PC-9 (cell line): ENCODE results near the gene FGF13. TPM values are rescaled to one million over a fixed set of nuclear protein-coding genes. Genes with fewer than 3 reads are reported as not detected.

Source experiments
- BruUV-seq: library from RNA; stranded (reverse); fragments of 400-500 nt; replicated peaks from 2 replicates; lab custom pipeline; 2021; lab: Mats Ljungman, UMichigan
- CTCF ChIA-PET: fragments of 300-600 bp; sonication (Branson Sonifier 250); formaldehyde crosslinking; loops from one replicate; lab custom pipeline; 2022; ENCODE audit warnings: antibody characterized with exemption; lab: Charles Lee
- POLR2A ChIA-PET: fragments of 300-600 bp; sonication (Branson Sonifier 250); formaldehyde crosslinking; loops from one replicate; lab custom pipeline; 2022; ENCODE audit warnings: antibody characterized with exemption; ENCODE audit not compliant: unreplicated experiment; lab: Charles Lee
- DNase-seq, 2 experiments: peaks; one replicate each; pipeline versions ENCODE4 v3.0.0 to v3.0.0-alpha.2; 2015 to 2022; ENCODE audit warnings: mixed read lengths in 1 of 2
- H2AFZ ChIP-seq: fragments of 200-600 bp; sonication (generic); 2 replicates; pipeline ENCODE4 v1.8.1; 2017; ENCODE audit warnings: antibody characterized with exemption
- H3F3A ChIP-seq: fragments of 200-600 bp; sonication (generic); 2 replicates; pipeline ENCODE4 v1.8.1; 2017; ENCODE audit warnings: antibody characterized with exemption, mild to moderate bottlenecking, low read depth; ENCODE audit not compliant: insufficient read depth
- H3K27ac ChIP-seq: fragments of 200-600 bp; sonication (generic); 2 replicates; pipeline ENCODE4 v1.6.1; 2016; ENCODE audit warnings: mixed run types
- H3K27me3 ChIP-seq: fragments of 200-600 bp; sonication (generic); 2 replicates; pipeline ENCODE4 v1.6.1; 2016; ENCODE audit warnings: low read depth, mixed run types; ENCODE audit not compliant: insufficient read depth
- H3K36me3 ChIP-seq: fragments of 200-600 bp; sonication (generic); 2 replicates; pipeline ENCODE4 v1.6.1; 2016; ENCODE audit warnings: low read depth, mixed run types
- H3K4me1 ChIP-seq: fragments of 200-600 bp; sonication (generic); replicated peaks from 2 replicates; pipeline ENCODE4 v1.6.1; 2016; ENCODE audit warnings: mixed run types; ENCODE audit not compliant: insufficient read depth
- H3K4me2 ChIP-seq: fragments of 200-600 bp; sonication (generic); 2 replicates; pipeline ENCODE4 v1.6.1; 2017; ENCODE audit warnings: mixed run types
- H3K4me3 ChIP-seq: fragments of 200-600 bp; sonication (generic); 2 replicates; pipeline ENCODE4 v1.6.1; 2016; ENCODE audit warnings: mixed run types
- H3K79me2 ChIP-seq: fragments of 200-600 bp; sonication (generic); 2 replicates; pipeline ENCODE4 v1.6.1; 2017; ENCODE audit warnings: low read depth, mixed run types
- H3K9me2 ChIP-seq: fragments of 200-600 bp; sonication (generic); 2 replicates; pipeline ENCODE4 v1.8.1; 2017; ENCODE audit warnings: mild to moderate bottlenecking; ENCODE audit not compliant: insufficient read depth
- H3K9me3 ChIP-seq: fragments of 200-600 bp; sonication (generic); 2 replicates; pipeline ENCODE4 v1.8.1; 2016; ENCODE audit warnings: low read depth; ENCODE audit not compliant: insufficient read depth
- H4K20me1 ChIP-seq: fragments of 200-600 bp; sonication (generic); 2 replicates; pipeline ENCODE4 v1.8.1; 2017; ENCODE audit not compliant: insufficient read depth
- EZH2 ChIP-seq: fragments of 200-600 bp; sonication (generic); IDR thresholded peaks from 2 replicates; pipeline ENCODE4 v1.8.0; 2017; ENCODE audit warnings: antibody characterized with exemption, low read depth
- intact Hi-C: fragments of 100-400 bp; cut with micrococcal nuclease; formaldehyde crosslinking; loops from one replicate; pipeline ENCODE4 v1.10.0; 2022; ENCODE audit not compliant: unreplicated experiment
- total RNA-seq: library from RNA; stranded (reverse); gene quantifications from 2 replicates; pipeline ENCODE4 v1.2.3, GENCODE V29; 2021
- TF ChIP-seq, protein P1 (sequence below): fragments of 200-600 bp; sonication (generic); conservative IDR thresholded peaks from 2 replicates; pipeline ENCODE4 v1.6.1; 2017; ENCODE audit warnings: mixed run types, antibody characterized with exemption, mild to moderate bottlenecking, moderate library complexity

Gene FGF13
- total RNA-seq, 1 experiment from 2014 or later = 0.50 TPM

- intact Hi-C loops = no loop called here
- DNase-seq = no peak
- no peaks in the 10 kb centered on the region for H3K9me2 ChIP-seq
- H4K20me1 ChIP-seq = no peaks in the 10 kb centered on the region
- TF ChIP-seq EZH2 = no peak
- TF ChIP-seq, protein P1, sequence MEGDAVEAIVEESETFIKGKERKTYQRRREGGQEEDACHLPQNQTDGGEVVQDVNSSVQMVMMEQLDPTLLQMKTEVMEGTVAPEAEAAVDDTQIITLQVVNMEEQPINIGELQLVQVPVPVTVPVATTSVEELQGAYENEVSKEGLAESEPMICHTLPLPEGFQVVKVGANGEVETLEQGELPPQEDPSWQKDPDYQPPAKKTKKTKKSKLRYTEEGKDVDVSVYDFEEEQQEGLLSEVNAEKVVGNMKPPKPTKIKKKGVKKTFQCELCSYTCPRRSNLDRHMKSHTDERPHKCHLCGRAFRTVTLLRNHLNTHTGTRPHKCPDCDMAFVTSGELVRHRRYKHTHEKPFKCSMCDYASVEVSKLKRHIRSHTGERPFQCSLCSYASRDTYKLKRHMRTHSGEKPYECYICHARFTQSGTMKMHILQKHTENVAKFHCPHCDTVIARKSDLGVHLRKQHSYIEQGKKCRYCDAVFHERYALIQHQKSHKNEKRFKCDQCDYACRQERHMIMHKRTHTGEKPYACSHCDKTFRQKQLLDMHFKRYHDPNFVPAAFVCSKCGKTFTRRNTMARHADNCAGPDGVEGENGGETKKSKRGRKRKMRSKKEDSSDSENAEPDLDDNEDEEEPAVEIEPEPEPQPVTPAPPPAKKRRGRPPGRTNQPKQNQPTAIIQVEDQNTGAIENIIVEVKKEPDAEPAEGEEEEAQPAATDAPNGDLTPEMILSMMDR = no peak
- ChIA-PET POLR2A (no interaction called here), CTCF (no interaction called here)
- H3K27ac ChIP-seq = no peak overlapping the region
- no peaks in the 10 kb centered on the region for H3K9me3 ChIP-seq
- no peaks in the 10 kb centered on the region for H3K4me1 ChIP-seq
- H3K79me2 ChIP-seq = no peaks in the 10 kb centered on the region
- H3K4me2 ChIP-seq = no peak overlapping the region
- no peaks in the 10 kb centered on the region for H3K36me3 ChIP-seq
- H3F3A ChIP-seq = no peaks in the 10 kb centered on the region
- no peaks in the 10 kb centered on the region for H3K27me3 ChIP-seq
- no TSS peak for BruUV-seq
- no peak overlapping the region for H2AFZ ChIP-seq
- H3K4me3 ChIP-seq = no peak overlapping the region
Observed at GRCh38 chrX:138719396-138719795, 7.9 kb upstream of the FGF13 start.

- no peak overlapping the region for H3K4me3 ChIP-seq
- POLR2A ChIA-PET = no interaction called here
- H3F3A ChIP-seq = no peaks in the 10 kb centered on the region
- BruUV-seq = no TSS peak
- no peaks in the 10 kb centered on the region for H3K79me2 ChIP-seq
- intact Hi-C loops = no loop called here
- CTCF ChIA-PET = no interaction called here
- H2AFZ ChIP-seq = no peak overlapping the region
- TF ChIP-seq, protein P1 = no peak
- TF ChIP-seq EZH2 = no peak
- H3K36me3 ChIP-seq = no peaks in the 10 kb centered on the region
- H4K20me1 ChIP-seq = no peaks in the 10 kb centered on the region
- no peaks in the 10 kb centered on the region for H3K4me1 ChIP-seq
- no peaks in the 10 kb centered on the region for H3K9me2 ChIP-seq
- H3K27me3 ChIP-seq = no peaks in the 10 kb centered on the region
- no peak overlapping the region for H3K27ac ChIP-seq
- no peak overlapping the region for H3K4me2 ChIP-seq
- H3K9me3 ChIP-seq = no peaks in the 10 kb centered on the region
- no peak for DNase-seq
Observed at GRCh38 chrX:138718941-138719340, 7.4 kb upstream of the FGF13 start.

DNA sequence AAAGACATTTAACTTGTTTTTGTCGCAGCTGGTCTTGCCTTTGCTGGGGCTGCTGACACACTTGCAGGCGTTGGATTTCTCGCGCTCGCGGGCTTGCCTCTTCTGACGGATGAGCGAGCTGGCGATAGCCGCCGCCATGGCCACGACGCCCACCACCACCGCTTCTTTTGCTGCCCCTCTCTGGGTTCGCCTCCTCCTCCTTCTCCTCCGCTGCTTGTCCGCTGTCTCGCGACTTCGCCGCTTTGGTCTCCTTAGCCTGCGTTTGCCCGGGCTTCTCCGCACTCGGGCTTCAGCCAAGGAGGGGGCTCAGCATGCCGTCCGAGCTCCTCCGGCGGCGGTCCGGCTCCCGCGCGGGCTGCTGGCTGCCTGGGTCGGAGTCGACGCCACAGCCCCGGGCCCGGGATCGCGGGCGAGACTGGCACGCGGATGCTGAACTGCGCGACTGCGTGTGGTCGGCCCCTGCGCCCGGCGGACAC lies 613 bp downstream of the FGF13 start:
- Histone ChIP-seq H2AFZ (no peak overlapping the region), H4K20me1 (no peaks in the 10 kb centered on the region), H3K27me3 (no peaks in the 10 kb centered on the region), H3K36me3 (no peaks in the 10 kb centered on the region), H3K4me2 (no peak overlapping the region), H3K79me2 (no peaks in the 10 kb centered on the region), H3K4me1 (no peaks in the 10 kb centered on the region), H3K9me2 (no peaks in the 10 kb centered on the region), H3K4me3 (no peak overlapping the region), H3F3A (no peaks in the 10 kb centered on the region), H3K27ac (no peak overlapping the region), H3K9me3 (no peaks in the 10 kb centered on the region)
- CTCF ChIA-PET = no interaction called here
- no peak for DNase-seq
- POLR2A ChIA-PET = no interaction called here
- intact Hi-C loops = no loop called here
- no TSS peak for BruUV-seq
- no peak for TF ChIP-seq EZH2
- TF ChIP-seq, protein P1 = no peak
